Liver (tissue), 9 donors: Measurements from ENCODE around the gene ECE1. TPM values are rescaled to one million over a fixed set of nuclear protein-coding genes. Genes with fewer than 3 reads are reported as not detected.
A peak's percentile ranks its signal among the peaks of the same experiment; 100 is the strongest.

Experiments
- DNase-seq: peaks from one replicate; pipeline ENCODE4 v3.0.0-alpha.2; 2017; ENCODE audit warnings: low spot score
- H3K27ac ChIP-seq, 2 donors: one replicate each; pipeline ENCODE4 v1.7.0; 2013; ENCODE audit warnings: inconsistent platforms in 2 of 2, low read length in 2 of 2, control low read depth in 1 of 2, low read depth in 1 of 2, mild to moderate bottlenecking in 1 of 2
- H3K27me3 ChIP-seq, 4 donors: one replicate each; pipeline versions ENCODE4 v1.6.1 to v1.7.0; 2013; ENCODE audit warnings: low read length in 3 of 4, inconsistent platforms in 1 of 4, mild to moderate bottlenecking in 1 of 4, moderate library complexity in 1 of 4; ENCODE audit not compliant: control insufficient read depth in 4 of 4, insufficient read depth in 4 of 4
- H3K36me3 ChIP-seq, 4 donors: one replicate each; pipeline versions ENCODE4 v1.6.1 to v1.7.0; 2013; ENCODE audit warnings: low read length in 3 of 4, mild to moderate bottlenecking in 3 of 4, low read depth in 1 of 4, moderate library complexity in 1 of 4; ENCODE audit not compliant: control insufficient read depth in 4 of 4, insufficient read depth in 3 of 4
- H3K4me1 ChIP-seq, 4 donors: one replicate each; pipeline versions ENCODE4 v1.6.1 to v1.7.0; 2013; ENCODE audit warnings: low read length in 3 of 4, mild to moderate bottlenecking in 3 of 4, moderate library complexity in 1 of 4; ENCODE audit not compliant: control insufficient read depth in 4 of 4, insufficient read depth in 4 of 4
- H3K4me3 ChIP-seq, 3 donors: one replicate each; pipeline versions ENCODE4 v1.6.1 to v1.7.0; 2013; ENCODE audit warnings: low read length in 3 of 3, control low read depth in 1 of 3, low read depth in 1 of 3, mild to moderate bottlenecking in 1 of 3
- H3K9ac ChIP-seq, 2 donors: one replicate each; pipeline ENCODE4 v1.7.0; 2013; ENCODE audit warnings: low read length in 2 of 2, mild to moderate bottlenecking in 2 of 2, moderate library complexity in 2 of 2, control low read depth in 1 of 2, low read depth in 1 of 2
- H3K9me3 ChIP-seq, 4 donors: one replicate each; pipeline versions ENCODE4 v1.6.1 to v1.7.0; 2013; ENCODE audit warnings: low read length in 3 of 4; ENCODE audit not compliant: control insufficient read depth in 4 of 4
- ATF3 ChIP-seq: IDR thresholded peaks from 2 replicates; pipeline ENCODE4 v1.6.1; 2016; ENCODE audit warnings: antibody characterized with exemption
- CTCF ChIP-seq: fragments of 150-350 bp; IDR thresholded peaks from 2 replicates; pipeline ENCODE4 v1.5.1; 2017; ENCODE audit warnings: improper control_type of control experiment, low read depth, low read length; ENCODE audit not compliant: missing input control
- EGR1 ChIP-seq, 2 donors: IDR thresholded peaks; 2 replicates each; pipeline ENCODE4 v1.6.1; 2016 to 2018; ENCODE audit warnings: antibody characterized with exemption in 2 of 2, low read depth in 2 of 2
- FOXA1 ChIP-seq: IDR thresholded peaks from 2 replicates; pipeline ENCODE4 v1.6.1; 2016; ENCODE audit warnings: antibody characterized with exemption
- GABPA ChIP-seq, 2 donors: IDR thresholded peaks in 1 of 2; conservative IDR thresholded peaks in 1 of 2; 2 replicates each; pipeline ENCODE4 v1.6.1; 2016; ENCODE audit warnings: antibody characterized with exemption in 2 of 2, mild to moderate bottlenecking in 1 of 2, moderate library complexity in 1 of 2
- HNF4A ChIP-seq, 2 donors: conservative IDR thresholded peaks; 2 replicates each; pipeline ENCODE4 v1.6.1; 2016; ENCODE audit warnings: antibody characterized with exemption in 2 of 2, mild to moderate bottlenecking in 2 of 2
- HNF4G ChIP-seq: IDR thresholded peaks from 2 replicates; pipeline ENCODE4 v1.6.1; 2016; ENCODE audit warnings: antibody characterized with exemption
- JUND ChIP-seq, 2 donors: IDR thresholded peaks; 2 replicates each; pipeline ENCODE4 v1.6.1; 2016; ENCODE audit warnings: antibody characterized with exemption in 2 of 2
- NR2F2 ChIP-seq: IDR thresholded peaks from 2 replicates; pipeline ENCODE4 v1.6.1; 2016; ENCODE audit warnings: antibody characterized with exemption
- RAD21 ChIP-seq, 2 donors: IDR thresholded peaks; 2 replicates each; pipeline ENCODE4 v1.6.1; 2016; ENCODE audit warnings: antibody characterized with exemption in 2 of 2, mild to moderate bottlenecking in 2 of 2
- RXRA ChIP-seq, 2 donors: IDR thresholded peaks; 2 replicates each; pipeline ENCODE4 v1.6.1; 2017 to 2018; ENCODE audit warnings: antibody characterized with exemption in 2 of 2, mild to moderate bottlenecking in 1 of 2
- SP1 ChIP-seq: IDR thresholded peaks from 2 replicates; pipeline ENCODE4 v1.6.1; 2018; ENCODE audit warnings: antibody characterized with exemption, mild to moderate bottlenecking
- WGBS: extraction: QIAGEN DNeasy Blood & Tissue Kit; methylation state at CpG from one replicate; pipeline ENCODE4 v1.1.7; 2013; 5-methylcytosine and 5-hydroxymethylcytosine counted together
- polyA plus RNA-seq, 2 donors: library from polyadenylated mRNA; stranded (reverse) in 1 of 2; unstranded in 1 of 2; fragments of 200-250 nt in 1 of 2; fragments of >200 nt in 1 of 2; fragmentation: Nextera tagmentation in 1 of 2; extraction: Ambion mirVana in 1 of 2; gene quantifications; one replicate each; pipeline versions ENCODE4 v1.2.1 to v1.2.3, GENCODE V29; 2013 to 2015
- total RNA-seq, 2 donors: library from RNA; depleted of rRNA; stranded (reverse); fragments of >200 nt; gene quantifications; one replicate each; pipeline ENCODE4 v1.2.3, GENCODE V29; 2014
- donor health status: healthy.
- donor health status: healthy.
- donor health status: healthy.
- donor health status: healthy.
- donor health status: healthy.

ECE1 gene
- total RNA-seq = 10 to 100 TPM; 38.9 to 40.2 TPM
- polyA plus RNA-seq = 10 to 100 TPM; 29.3 to 46.4 TPM

- Histone ChIP-seq H3K4me3 (peak within 1 kb of the TSS in 1 of 3 donors; percentile 66), H3K9me3 (no peaks in the 10 kb centered on the region), H3K9ac (peak within 1 kb of the TSS; percentile 30 to 39), H3K36me3 (no peaks in the 10 kb centered on the region), H3K4me1 (peaks cover 0 to 14% (median 6%) of the 10 kb centered on the region in 4 donors), H3K27me3 (no peaks in the 10 kb centered on the region), H3K27ac (peak within 1 kb of the TSS; percentile 38 to 53)
- 18% methylated on average over 90 of the region's 90 CpGs for WGBS
- no peak for DNase-seq
- TF ChIP-seq FOXA1 (no peak), ATF3 (no peak), HNF4A (conservative IDR thresholded peaks at IDR 0.05) (no peak), EGR1 (IDR thresholded peaks at IDR 0.05; ENCODE audit: low read depth in 2 of 2) (no peak), JUND (IDR thresholded peaks at IDR 0.05) (no peak), RAD21 (IDR thresholded peaks at IDR 0.05) (no peak), CTCF (no peak), GABPA (IDR thresholded peaks at IDR 0.05 in 1 of 2, conservative IDR thresholded peaks at IDR 0.05 in 1 of 2) (no peak), RXRA (IDR thresholded peaks at IDR 0.05) (no peak)
These were observed at the start of gene ECE1 for GRCh38 chr1:21289700-21290545. TSS of gene ECE1 (minus strand) at chr1:21290463. CDS start at chr1:21290414, 49 bp downstream.

- peak; percentile 49 for TF ChIP-seq HNF4G
- TF ChIP-seq HNF4A (conservative IDR thresholded peaks at IDR 0.05) = peak; percentile 50 to 76
- peak; percentile 31 for TF ChIP-seq SP1
- no peak for TF ChIP-seq CTCF
- TF ChIP-seq NR2F2 = no peak
- TF ChIP-seq JUND (IDR thresholded peaks at IDR 0.05) = no peak
- TF ChIP-seq RXRA (IDR thresholded peaks at IDR 0.05) = no peak
- Histone ChIP-seq H3K27ac (peak overlapping the region; percentile 90 to 91), H3K9me3 (no peaks in the 10 kb centered on the region), H3K36me3 (no peaks in the 10 kb centered on the region), H3K4me1 (peaks cover 38 to 93% (median 74%) of the 10 kb centered on the region in 4 donors), H3K4me3 (no peak overlapping the region), H3K9ac (peak overlapping the region in 1 of 2 donors; percentile 4), H3K27me3 (no peaks in the 10 kb centered on the region)
- DNase-seq = no peak
- 62% methylated on average over 9 of the region's 9 CpGs for WGBS
These were observed 49.3 kb upstream of the ECE1 start for GRCh38 chr1:21339356-21340229.
